GM12873 (cell line): Measurements from ENCODE around the gene PRRX2.

ENCODE experiments used
- CTCF ChIP-seq: IDR thresholded peaks from 2 replicates; pipeline ENCODE4 v1.5.1; 2012; ENCODE audit warnings: low read depth, mild to moderate bottlenecking, moderate library complexity, low read length, control low read depth; ENCODE audit not compliant: insufficient read depth; ENCODE audit errors: missing control alignments

PRRX2 gene

GRCh38 chr9:129671065-129671464 lies 5.6 kb downstream of the PRRX2 start:
- TF ChIP-seq CTCF, result no peak

GRCh38 chr9:129671519-129671918 lies 6.1 kb downstream of the PRRX2 start:
- TF ChIP-seq CTCF, result no peak

- TF ChIP-seq CTCF, result no peak
These were observed 7.3 kb downstream of the PRRX2 start for GRCh38 chr9:129672702-129673101.

GRCh38 chr9:129673602-129674001 lies 8.2 kb downstream of the PRRX2 start:
- TF ChIP-seq CTCF, result no peak

GRCh38 chr9:129674229-129674628 lies 8.8 kb downstream of the PRRX2 start:
- TF ChIP-seq CTCF, result no peak

GRCh38 chr9:129675620-129676019 lies 10.2 kb downstream of the PRRX2 start:
- TF ChIP-seq CTCF, result no peak

- no peak for TF ChIP-seq CTCF
These were observed 10.8 kb downstream of the PRRX2 start for GRCh38 chr9:129676287-129676686.
